ENCODE data around the gene SPINK1. TPM values are rescaled to one million over a fixed set of nuclear protein-coding genes. Genes with fewer than 3 reads are reported as not detected.

Gene SPINK1
- total and polyA plus RNA-seq, 2 donors (not counting 1 experiment from before 2014, with no cell fraction given), result not detected

GRCh38 chr5:147878066-147878759 lies 46.7 kb upstream of the SPINK1 start, which contains the start of gene SCGB3A2:
TSS of gene SCGB3A2 (plus strand) at chr5:147878711. CDS start at chr5:147878804, 93 bp downstream.
- Histone ChIP-seq H3K79me2 (ENCODE audit: control insufficient read depth, insufficient read depth, low read length) (no peaks in the 10 kb centered on the region), H3K27ac (ENCODE audit: insufficient read depth, low read length) (no peak within 1 kb of the TSS), H3K4me1 (ENCODE audit: control insufficient read depth, extremely low read depth, insufficient read depth, low read length) (no peaks in the 10 kb centered on the region), H3K27me3 (ENCODE audit: control insufficient read depth, insufficient read depth, low read length) (no peaks in the 10 kb centered on the region), H3K4me2 (ENCODE audit: extremely low read depth, insufficient read depth, low read length) (no peak within 1 kb of the TSS), H2AFZ (ENCODE audit: low read length) (no peak within 1 kb of the TSS), H3K9ac (ENCODE audit: insufficient read depth, low read length) (no peak within 1 kb of the TSS), H4K20me1 (ENCODE audit: control insufficient read depth, extremely low read depth, insufficient read depth, low read length) (no peaks in the 10 kb centered on the region), H3K4me3 (replicated peaks in 1 of 4; ENCODE audit: control extremely low read depth in 1 of 4, insufficient read depth in 1 of 4, low read depth in 3 of 4, low read length in 4 of 4) (no peak within 1 kb of the TSS), H3K9me3 (ENCODE audit: control insufficient read depth, insufficient read depth, low read depth, low read length) (no peaks in the 10 kb centered on the region), H3K36me3 (ENCODE audit: control insufficient read depth, insufficient read depth, low read length) (no peaks in the 10 kb centered on the region)
- no peak for DNase-seq (ENCODE audit: low read depth in 2 of 2)
- TF ChIP-seq, protein P1, sequence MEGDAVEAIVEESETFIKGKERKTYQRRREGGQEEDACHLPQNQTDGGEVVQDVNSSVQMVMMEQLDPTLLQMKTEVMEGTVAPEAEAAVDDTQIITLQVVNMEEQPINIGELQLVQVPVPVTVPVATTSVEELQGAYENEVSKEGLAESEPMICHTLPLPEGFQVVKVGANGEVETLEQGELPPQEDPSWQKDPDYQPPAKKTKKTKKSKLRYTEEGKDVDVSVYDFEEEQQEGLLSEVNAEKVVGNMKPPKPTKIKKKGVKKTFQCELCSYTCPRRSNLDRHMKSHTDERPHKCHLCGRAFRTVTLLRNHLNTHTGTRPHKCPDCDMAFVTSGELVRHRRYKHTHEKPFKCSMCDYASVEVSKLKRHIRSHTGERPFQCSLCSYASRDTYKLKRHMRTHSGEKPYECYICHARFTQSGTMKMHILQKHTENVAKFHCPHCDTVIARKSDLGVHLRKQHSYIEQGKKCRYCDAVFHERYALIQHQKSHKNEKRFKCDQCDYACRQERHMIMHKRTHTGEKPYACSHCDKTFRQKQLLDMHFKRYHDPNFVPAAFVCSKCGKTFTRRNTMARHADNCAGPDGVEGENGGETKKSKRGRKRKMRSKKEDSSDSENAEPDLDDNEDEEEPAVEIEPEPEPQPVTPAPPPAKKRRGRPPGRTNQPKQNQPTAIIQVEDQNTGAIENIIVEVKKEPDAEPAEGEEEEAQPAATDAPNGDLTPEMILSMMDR (conservative IDR thresholded peaks at IDR 0.05 in 1 of 2, IDR thresholded peaks at IDR 0.05 in 1 of 2; ENCODE audit: low read depth in 1 of 2, low read length in 2 of 2), result no peak

- Histone ChIP-seq H3K36me3 (ENCODE audit: control insufficient read depth, insufficient read depth, low read length) (no peaks in the 10 kb centered on the region), H3K79me2 (ENCODE audit: control insufficient read depth, insufficient read depth, low read length) (no peaks in the 10 kb centered on the region), H2AFZ (ENCODE audit: low read length) (no peak overlapping the region), H3K4me2 (ENCODE audit: extremely low read depth, insufficient read depth, low read length) (no peak overlapping the region), H3K27ac (ENCODE audit: insufficient read depth, low read length) (no peak overlapping the region), H3K9me3 (ENCODE audit: control insufficient read depth, insufficient read depth, low read depth, low read length) (no peaks in the 10 kb centered on the region), H3K9ac (ENCODE audit: insufficient read depth, low read length) (no peak overlapping the region), H3K27me3 (ENCODE audit: control insufficient read depth, insufficient read depth, low read length) (no peaks in the 10 kb centered on the region), H3K4me1 (ENCODE audit: control insufficient read depth, extremely low read depth, insufficient read depth, low read length) (no peaks in the 10 kb centered on the region), H3K4me3 (replicated peaks in 1 of 4; ENCODE audit: control extremely low read depth in 1 of 4, insufficient read depth in 1 of 4, low read depth in 3 of 4, low read length in 4 of 4) (no peak overlapping the region), H4K20me1 (ENCODE audit: control insufficient read depth, extremely low read depth, insufficient read depth, low read length) (no peaks in the 10 kb centered on the region)
- no peak for TF ChIP-seq EZH2 (IDR thresholded peaks at IDR 0.05; ENCODE audit: low read length, missing control alignments)
- DNase-seq (ENCODE audit: low read depth in 2 of 2), result no peak
These were observed 45.2 kb upstream of the SPINK1 start for GRCh38 chr5:147876626-147877025.

DNA sequence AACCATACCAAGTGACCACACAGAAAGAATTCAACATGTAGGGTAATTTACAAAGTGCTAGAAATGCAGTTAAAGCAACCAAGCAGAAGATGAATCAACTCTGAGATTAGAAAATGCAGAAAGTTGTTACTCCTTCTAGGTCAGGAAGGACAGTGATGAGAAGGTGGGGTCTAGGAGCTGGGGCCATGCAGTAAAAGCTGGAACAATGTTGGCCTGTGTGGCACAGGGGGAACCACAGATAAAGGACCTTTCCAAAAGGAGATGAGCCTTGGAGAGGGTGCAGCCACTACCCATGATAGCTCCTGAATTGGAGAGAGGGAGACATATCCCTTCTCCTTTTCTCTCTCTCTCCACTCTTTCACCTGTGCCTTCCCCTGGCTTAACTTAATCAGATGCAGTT lies 44.7 kb upstream of the SPINK1 start:
- Histone ChIP-seq H3K79me2 (ENCODE audit: control insufficient read depth, insufficient read depth, low read length) (no peaks in the 10 kb centered on the region), H2AFZ (ENCODE audit: low read length) (no peak overlapping the region), H3K27ac (ENCODE audit: insufficient read depth, low read length) (no peak overlapping the region), H3K9ac (ENCODE audit: insufficient read depth, low read length) (no peak overlapping the region), H4K20me1 (ENCODE audit: control insufficient read depth, extremely low read depth, insufficient read depth, low read length) (no peaks in the 10 kb centered on the region), H3K9me3 (ENCODE audit: control insufficient read depth, insufficient read depth, low read depth, low read length) (no peaks in the 10 kb centered on the region), H3K4me2 (ENCODE audit: extremely low read depth, insufficient read depth, low read length) (no peak overlapping the region), H3K27me3 (ENCODE audit: control insufficient read depth, insufficient read depth, low read length) (no peaks in the 10 kb centered on the region), H3K36me3 (ENCODE audit: control insufficient read depth, insufficient read depth, low read length) (no peaks in the 10 kb centered on the region), H3K4me1 (ENCODE audit: control insufficient read depth, extremely low read depth, insufficient read depth, low read length) (no peaks in the 10 kb centered on the region), H3K4me3 (replicated peaks in 1 of 4; ENCODE audit: control extremely low read depth in 1 of 4, insufficient read depth in 1 of 4, low read depth in 3 of 4, low read length in 4 of 4) (no peak overlapping the region)
- no peak for DNase-seq (ENCODE audit: low read depth in 2 of 2)
- TF ChIP-seq, protein P1 (conservative IDR thresholded peaks at IDR 0.05 in 1 of 2, IDR thresholded peaks at IDR 0.05 in 1 of 2; ENCODE audit: low read depth in 1 of 2, low read length in 2 of 2), result no peak
- TF ChIP-seq EZH2 (IDR thresholded peaks at IDR 0.05; ENCODE audit: low read length, missing control alignments), result no peak

All from fibroblast of lung (primary cell).